ENCODE results near the gene TEX22.

DNA sequence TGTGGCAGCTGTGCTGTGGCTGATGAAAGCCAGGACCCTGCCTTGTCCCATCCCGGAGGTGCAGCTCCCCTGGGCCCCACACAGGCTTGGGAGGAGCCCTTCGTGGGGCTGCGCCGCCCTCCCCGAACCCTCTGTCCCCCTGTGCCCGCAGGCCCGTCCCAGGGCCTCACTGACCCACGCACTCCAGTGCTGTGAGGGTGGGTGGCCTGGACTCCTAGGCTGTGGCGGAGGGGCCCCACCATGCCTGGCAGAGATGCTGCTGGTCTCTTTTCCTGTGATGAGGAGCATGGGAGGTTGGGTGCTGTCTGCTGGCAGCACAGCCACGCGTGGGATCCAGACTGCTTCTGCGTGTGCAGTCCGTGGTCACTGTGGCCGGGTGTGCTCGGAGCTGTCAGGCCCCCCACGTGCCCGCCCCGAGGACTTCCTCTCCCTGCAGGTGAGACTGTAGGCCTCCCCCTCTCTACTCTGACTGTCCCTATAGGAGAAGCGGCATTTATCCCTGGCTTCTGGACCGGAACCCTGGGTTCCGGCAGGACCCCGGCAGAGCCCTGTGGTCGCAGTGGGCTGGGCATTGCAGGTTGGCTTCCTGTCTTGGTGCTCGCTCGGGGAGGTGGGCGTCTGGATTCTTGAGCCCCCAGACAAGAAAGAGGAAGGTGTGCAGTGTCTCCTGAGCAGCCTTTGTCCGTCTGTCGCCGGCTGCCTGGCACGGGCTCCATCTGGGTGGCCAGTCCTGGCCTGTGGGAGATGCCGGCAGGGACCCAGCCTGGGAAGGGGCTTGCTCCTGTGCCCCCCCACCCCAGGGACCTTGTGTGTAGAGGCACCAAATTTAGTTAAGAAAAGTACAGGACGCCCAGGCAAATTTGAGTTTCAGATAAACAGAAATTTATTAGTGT lies 23.6 kb downstream of the TEX22 start:
- TF ChIP-seq CTCF (conservative IDR thresholded peaks at IDR 0.05; ENCODE audit: low read depth, low read length) (no peak), EZH2phosphoT487 (IDR thresholded peaks at IDR 0.05; ENCODE audit: borderline replicate concordance, low read length) (no peak)
